GM21515 (cell line): ENCODE measurements around the gene ZNF682.
"Not testable (repeated sequence)": the region's sequence is repeated elsewhere in the genome, so short reads cannot be mapped to it uniquely, and the experiment has no call there.

Experiments
- ATAC-seq: cut with Tn5 transposase; IDR thresholded peaks from one replicate; pipeline ENCODE4 v1.9.1; 2021; ENCODE audit not compliant: unreplicated experiment

ZNF682 gene

GRCh38 chr19:20039203-20039723 lies at the start of gene ZNF682:
Gene ZNF682 (minus strand): TSS chr19:20039505. CDS start chr19:20039345, 160 bp downstream.
- ATAC-seq, result peak; percentile 90

GRCh38 chr19:20082876-20083275 lies 43.6 kb upstream of the ZNF682 start:
- ATAC-seq, result not testable (repeated sequence)

GRCh38 chr19:20082232-20082833 lies 43.0 kb upstream of the ZNF682 start:
- not testable (repeated sequence) for ATAC-seq

- no peak for ATAC-seq
These were observed 41.4 kb upstream of the ZNF682 start for GRCh38 chr19:20080656-20081055.

GRCh38 chr19:20079476-20079875 lies 40.2 kb upstream of the ZNF682 start:
- no peak for ATAC-seq

- peak; percentile 10 for ATAC-seq
These were observed 39.3 kb upstream of the ZNF682 start for GRCh38 chr19:20078581-20079031.

- peak; percentile 72 for ATAC-seq
These were observed 38.6 kb upstream of the ZNF682 start, which contains the start of gene ZNF90 for GRCh38 chr19:20077791-20078463. Gene ZNF90 (plus strand): TSS chr19:20078000. CDS start chr19:20078133, 133 bp downstream.

- no peak for ATAC-seq
These were observed 33.6 kb upstream of the ZNF682 start for GRCh38 chr19:20072936-20073335.

- ATAC-seq, result no peak
These were observed 31.4 kb upstream of the ZNF682 start for GRCh38 chr19:20070691-20071090.

- not testable (repeated sequence) for ATAC-seq
These were observed 29.3 kb upstream of the ZNF682 start for GRCh38 chr19:20068559-20068958.

- ATAC-seq, result no peak
These were observed 28.6 kb upstream of the ZNF682 start for GRCh38 chr19:20067943-20068342.

GRCh38 chr19:20066861-20067260 lies 27.6 kb upstream of the ZNF682 start:
- no peak for ATAC-seq

GRCh38 chr19:20060282-20060681 lies 21.0 kb upstream of the ZNF682 start:
- ATAC-seq, result no peak

GRCh38 chr19:20058738-20059137 lies 19.4 kb upstream of the ZNF682 start:
- not testable (repeated sequence) for ATAC-seq

- ATAC-seq, result peak; percentile 87
These were observed 12.8 kb upstream of the ZNF682 start for GRCh38 chr19:20051841-20052768.

- ATAC-seq, result not testable (repeated sequence)
These were observed 6.4 kb upstream of the ZNF682 start for GRCh38 chr19:20045742-20046141.

GRCh38 chr19:20044663-20045062 lies 5.4 kb upstream of the ZNF682 start:
- no peak for ATAC-seq

GRCh38 chr19:20038358-20039202 lies 725 bp downstream of the ZNF682 start:
- ATAC-seq, result no peak

GRCh38 chr19:20035935-20036334 lies 3.4 kb downstream of the ZNF682 start:
- ATAC-seq, result no peak

- no peak for ATAC-seq
These were observed 10.7 kb downstream of the ZNF682 start for GRCh38 chr19:20028611-20029010.
